Activated naive CD8-positive, alpha-beta T cell (primary cell): ENCODE measurements around the gene CLCN4.

Source experiments
- H3K27ac Mint-ChIP-seq: one replicate; pipeline ENCODE4 v1.8.0; 2021; ENCODE audit warnings: mixed read lengths
- H3K27me3 Mint-ChIP-seq: one replicate; pipeline ENCODE4 v1.8.0; 2021; ENCODE audit warnings: mixed read lengths
- H3K36me3 Mint-ChIP-seq: one replicate; pipeline ENCODE4 v1.8.0; 2021; ENCODE audit warnings: mixed read lengths
- H3K4me1 Mint-ChIP-seq: one replicate; pipeline ENCODE4 v1.8.0; 2021; ENCODE audit warnings: low read depth, mixed read lengths
- H3K4me3 Mint-ChIP-seq: one replicate; pipeline ENCODE4 v1.8.0; 2021; ENCODE audit warnings: mild to moderate bottlenecking, mixed read lengths
- H3K9me3 Mint-ChIP-seq: one replicate; pipeline ENCODE4 v1.8.0; 2021; ENCODE audit warnings: low read depth, mixed read lengths

Gene CLCN4

DNA sequence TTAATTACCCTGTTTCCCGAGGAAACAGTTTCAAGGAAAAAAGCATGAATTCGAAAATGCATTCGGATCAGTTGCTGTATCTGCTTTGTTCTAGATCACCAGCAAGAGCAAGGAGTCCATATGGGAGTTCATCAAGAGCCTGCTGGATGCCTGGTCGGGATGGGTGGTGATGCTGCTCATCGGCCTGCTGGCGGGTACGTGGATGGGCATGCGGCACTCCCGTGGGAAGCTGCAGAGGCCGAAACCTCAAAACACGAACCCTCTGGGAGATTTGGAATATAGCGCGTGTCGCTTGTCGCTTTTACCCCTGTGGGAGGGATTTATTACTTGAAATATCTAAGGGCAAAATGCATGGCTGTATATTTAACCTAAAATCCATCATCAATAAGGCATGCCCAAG, 30.6 kb downstream of the CLCN4 start:
- H3K27ac Mint-ChIP-seq = no peak overlapping the region
- no peak overlapping the region for H3K4me3 Mint-ChIP-seq
- no peaks in the 10 kb centered on the region for H3K4me1 Mint-ChIP-seq
- no peaks in the 10 kb centered on the region for H3K36me3 Mint-ChIP-seq
- H3K9me3 Mint-ChIP-seq = no peaks in the 10 kb centered on the region
- H3K27me3 Mint-ChIP-seq = peaks cover 2% of the 10 kb centered on the region

DNA sequence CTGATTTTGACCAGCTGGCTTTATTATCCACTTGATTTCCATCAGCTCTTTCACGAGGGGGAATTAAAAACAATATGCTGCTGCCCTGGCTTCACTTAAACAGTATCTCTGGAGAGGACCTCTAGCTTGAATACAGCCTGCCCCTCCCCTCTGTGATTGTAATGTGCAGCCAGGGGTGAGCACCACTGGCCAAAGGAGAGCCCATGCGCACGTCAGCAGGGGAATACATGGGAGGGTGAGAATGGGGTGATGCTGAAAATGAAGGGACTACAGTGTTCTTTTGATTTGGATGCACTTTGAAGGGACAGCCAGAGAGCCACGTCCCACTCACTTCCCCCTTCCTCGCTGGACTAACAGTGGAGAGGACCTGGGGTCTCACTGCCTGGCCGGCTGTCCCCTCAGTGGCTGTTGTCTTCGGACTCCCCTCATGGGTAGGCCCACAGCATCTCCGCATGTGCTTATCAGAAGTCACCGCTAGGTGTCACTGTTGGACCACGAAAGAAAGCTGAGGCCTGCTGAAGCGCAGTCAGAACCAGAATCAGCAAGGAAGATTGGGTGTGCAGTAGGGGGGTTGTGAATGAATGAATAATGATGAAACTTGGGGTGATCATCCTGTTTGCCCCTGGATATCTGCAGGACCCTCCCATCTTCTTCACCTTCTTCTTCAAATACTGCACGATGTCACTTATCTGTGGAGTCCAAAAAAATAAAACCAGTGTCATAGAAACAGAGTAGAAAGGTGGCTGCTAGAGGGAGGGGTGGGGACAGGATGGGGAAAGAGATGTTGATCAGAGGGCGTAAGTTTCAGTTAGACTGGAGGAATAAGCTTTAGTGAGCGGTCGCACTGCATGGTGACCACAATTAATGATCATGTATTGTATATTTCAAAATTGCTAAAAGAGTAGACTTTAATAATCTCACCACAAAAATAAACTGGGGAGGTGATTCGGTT, 32.8 kb downstream of the CLCN4 start:
- Mint-ChIP-seq H3K27ac (no peak overlapping the region), H3K4me3 (no peak overlapping the region), H3K9me3 (no peaks in the 10 kb centered on the region), H3K27me3 (no peaks in the 10 kb centered on the region), H3K4me1 (no peaks in the 10 kb centered on the region), H3K36me3 (no peaks in the 10 kb centered on the region)

DNA sequence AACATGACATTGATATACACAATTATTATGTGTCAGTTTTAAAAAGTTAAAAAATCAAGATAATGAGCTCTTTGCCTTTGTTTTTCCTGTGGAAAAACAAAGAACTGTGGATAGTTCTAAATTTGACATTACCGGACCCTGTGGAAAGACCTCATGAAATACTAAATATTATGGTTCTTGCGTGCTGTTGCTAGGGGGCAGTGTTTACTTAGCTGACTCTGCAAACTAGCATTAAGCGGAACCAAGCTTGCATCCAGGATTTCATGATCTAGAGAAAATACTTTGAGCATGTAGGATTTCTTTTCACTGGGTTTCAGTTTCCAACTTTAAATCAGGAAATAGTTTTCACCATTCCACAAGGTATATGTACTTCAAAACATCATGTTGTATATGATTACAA, 33.6 kb downstream of the CLCN4 start:
- Mint-ChIP-seq H3K27ac (no peak overlapping the region), H3K9me3 (no peaks in the 10 kb centered on the region), H3K4me1 (no peaks in the 10 kb centered on the region), H3K4me3 (no peak overlapping the region), H3K36me3 (no peaks in the 10 kb centered on the region), H3K27me3 (no peaks in the 10 kb centered on the region)

DNA sequence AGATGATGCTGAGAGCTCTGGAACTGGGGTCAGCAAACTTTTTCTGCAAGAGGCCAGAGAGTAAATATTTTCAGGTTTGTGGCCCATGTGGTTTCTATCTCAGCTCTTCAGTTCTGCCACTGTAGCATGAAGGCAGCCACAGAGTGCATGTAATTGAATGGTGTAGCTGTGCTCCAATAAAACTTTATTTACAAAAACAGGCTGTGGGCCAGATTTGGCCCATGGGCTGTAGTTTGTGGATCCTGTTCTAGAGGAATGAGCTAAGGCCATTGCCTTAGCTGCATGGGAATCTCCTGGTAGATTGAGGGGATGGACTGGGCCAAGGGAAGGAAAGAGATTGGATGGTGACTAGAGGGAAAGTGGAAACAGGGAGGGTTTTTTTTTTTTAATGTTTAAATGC, 36.8 kb downstream of the CLCN4 start:
- no peaks in the 10 kb centered on the region for H3K4me1 Mint-ChIP-seq
- no peaks in the 10 kb centered on the region for H3K36me3 Mint-ChIP-seq
- no peak overlapping the region for H3K27ac Mint-ChIP-seq
- no peaks in the 10 kb centered on the region for H3K9me3 Mint-ChIP-seq
- H3K4me3 Mint-ChIP-seq = no peak overlapping the region
- no peaks in the 10 kb centered on the region for H3K27me3 Mint-ChIP-seq

DNA sequence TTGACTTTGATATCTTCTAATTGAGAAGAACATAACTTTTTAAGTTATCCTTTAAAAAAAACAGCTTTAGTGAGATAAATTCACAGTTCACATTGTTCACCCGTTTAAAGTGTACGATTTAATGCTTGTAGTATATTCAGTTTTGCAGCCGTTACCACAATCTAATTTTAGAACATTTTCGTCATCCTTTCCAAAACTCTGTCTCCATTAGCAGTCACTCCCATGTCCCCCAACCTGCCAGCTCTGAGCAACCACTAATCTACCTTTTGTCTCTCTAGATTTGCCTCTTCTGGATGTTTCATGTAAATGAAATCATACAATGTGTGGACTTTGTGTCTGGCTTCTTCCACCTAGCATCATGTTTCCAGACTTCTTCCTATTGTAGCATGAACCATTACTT, 38.6 kb downstream of the CLCN4 start:
- Mint-ChIP-seq H3K36me3 (no peaks in the 10 kb centered on the region), H3K27ac (no peak overlapping the region), H3K9me3 (no peaks in the 10 kb centered on the region), H3K27me3 (no peaks in the 10 kb centered on the region), H3K4me3 (no peak overlapping the region), H3K4me1 (peaks cover 3% of the 10 kb centered on the region)

DNA sequence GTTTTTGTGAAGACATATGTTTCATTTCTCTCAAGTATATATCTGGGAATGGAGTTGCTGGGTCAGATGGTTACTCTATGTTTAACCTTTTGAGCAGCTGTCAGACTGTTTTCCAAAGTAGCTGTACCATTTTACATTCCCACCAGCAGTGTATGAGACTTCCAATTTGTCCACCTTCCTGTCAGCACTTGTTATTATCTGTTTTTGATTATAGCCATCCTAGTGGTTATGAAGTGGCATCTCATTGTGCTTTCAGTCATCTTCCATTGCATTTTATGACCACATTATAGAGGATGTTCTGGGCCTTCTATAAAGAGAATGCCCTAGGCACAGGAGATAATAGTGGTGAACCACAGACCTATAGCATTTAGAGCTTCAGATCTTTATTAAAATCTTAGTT, 39.2 kb downstream of the CLCN4 start:
- Mint-ChIP-seq H3K4me1 (peaks cover 3% of the 10 kb centered on the region), H3K36me3 (no peaks in the 10 kb centered on the region), H3K27ac (no peak overlapping the region), H3K4me3 (no peak overlapping the region), H3K27me3 (peaks cover 2% of the 10 kb centered on the region), H3K9me3 (no peaks in the 10 kb centered on the region)

DNA sequence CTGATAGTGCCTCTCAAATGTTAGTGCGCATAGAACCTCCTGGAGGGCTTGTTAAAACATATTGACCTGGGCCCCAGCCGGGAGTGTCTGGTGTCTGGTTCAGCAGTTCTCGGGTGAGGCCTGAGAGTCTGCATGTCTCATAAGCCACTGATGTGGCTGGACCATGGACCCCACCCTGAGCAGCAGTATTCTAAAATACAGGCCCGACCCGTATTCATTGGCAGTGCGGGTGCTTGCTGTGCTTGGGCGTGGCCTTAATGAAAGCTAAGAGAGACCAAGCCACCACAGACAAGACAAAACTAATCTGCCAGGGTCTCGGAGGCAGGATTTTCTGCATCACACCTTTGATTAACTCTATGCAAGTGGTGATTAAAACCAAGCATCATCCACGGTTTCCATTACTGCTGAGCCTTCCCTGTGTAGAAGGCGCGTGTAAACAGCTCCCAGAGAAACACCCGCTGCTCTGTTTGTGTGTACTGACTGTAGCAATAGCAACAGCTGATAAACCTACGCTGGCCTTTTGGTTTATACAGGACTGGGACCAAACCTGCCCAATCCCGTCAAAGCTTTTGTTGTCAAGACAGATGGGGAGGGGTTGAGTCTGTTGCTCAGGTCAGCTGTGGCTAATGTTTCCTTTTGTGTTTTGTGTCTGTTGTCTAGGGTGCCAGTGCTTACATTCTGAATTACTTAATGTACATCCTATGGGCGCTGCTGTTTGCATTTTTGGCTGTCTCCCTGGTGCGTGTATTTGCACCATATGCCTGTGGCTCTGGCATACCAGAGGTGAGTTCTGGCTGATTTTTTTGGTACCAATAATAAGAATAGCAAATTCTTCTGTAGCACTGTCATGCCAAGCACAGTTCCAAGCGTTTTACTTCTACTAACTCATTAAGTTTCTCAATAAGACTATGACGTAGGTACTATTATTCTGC, 40.8 kb downstream of the CLCN4 start:
- Mint-ChIP-seq H3K4me1 (peaks cover 3% of the 10 kb centered on the region), H3K4me3 (no peak overlapping the region), H3K9me3 (no peaks in the 10 kb centered on the region), H3K36me3 (no peaks in the 10 kb centered on the region), H3K27ac (no peak overlapping the region), H3K27me3 (peaks cover 3% of the 10 kb centered on the region)

DNA sequence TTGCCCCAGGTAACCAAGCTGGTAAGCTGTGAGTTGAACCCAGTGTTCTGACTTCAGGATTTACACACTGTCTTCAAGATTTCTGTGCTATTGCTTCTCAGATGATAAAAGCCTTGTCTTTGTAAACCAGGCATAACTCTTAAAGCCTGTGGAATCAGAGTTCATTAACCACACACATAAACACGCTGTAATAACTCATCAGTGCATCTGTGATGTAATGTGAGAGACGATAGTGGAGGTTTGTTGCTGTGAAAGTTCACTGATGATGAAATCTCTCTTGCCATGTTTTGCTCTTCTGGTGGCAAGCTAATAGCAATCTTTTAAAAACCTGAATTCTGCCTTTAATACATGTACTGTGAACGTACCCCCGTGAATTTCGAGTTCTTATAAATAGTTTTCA, 41.5 kb downstream of the CLCN4 start:
- H3K4me1 Mint-ChIP-seq = peaks cover 3% of the 10 kb centered on the region
- peaks cover 3% of the 10 kb centered on the region for H3K27me3 Mint-ChIP-seq
- no peak overlapping the region for H3K27ac Mint-ChIP-seq
- H3K9me3 Mint-ChIP-seq = no peaks in the 10 kb centered on the region
- no peak overlapping the region for H3K4me3 Mint-ChIP-seq
- no peaks in the 10 kb centered on the region for H3K36me3 Mint-ChIP-seq

DNA sequence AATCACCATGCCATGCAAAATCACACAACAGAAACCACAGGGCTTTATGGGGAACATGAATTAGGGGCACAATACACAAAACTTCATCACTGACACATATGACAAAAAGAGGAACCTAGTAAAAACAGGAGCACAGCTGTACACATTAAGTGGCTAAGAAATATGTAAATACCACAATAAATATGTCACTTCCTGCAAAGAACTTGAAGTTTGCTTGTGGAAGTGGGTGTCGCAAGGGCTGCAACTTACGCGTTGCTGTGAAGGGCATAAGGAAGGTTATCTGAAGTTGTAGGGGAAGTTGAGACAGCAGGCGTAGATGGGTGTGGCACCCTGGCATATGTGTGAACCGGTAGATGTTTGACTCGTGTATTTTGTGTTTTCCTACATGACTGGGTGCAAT, 42.4 kb downstream of the CLCN4 start:
- H3K27ac Mint-ChIP-seq = no peak overlapping the region
- no peaks in the 10 kb centered on the region for H3K9me3 Mint-ChIP-seq
- H3K27me3 Mint-ChIP-seq = peaks cover 3% of the 10 kb centered on the region
- H3K36me3 Mint-ChIP-seq = no peaks in the 10 kb centered on the region
- peaks cover 3% of the 10 kb centered on the region for H3K4me1 Mint-ChIP-seq
- no peak overlapping the region for H3K4me3 Mint-ChIP-seq

DNA sequence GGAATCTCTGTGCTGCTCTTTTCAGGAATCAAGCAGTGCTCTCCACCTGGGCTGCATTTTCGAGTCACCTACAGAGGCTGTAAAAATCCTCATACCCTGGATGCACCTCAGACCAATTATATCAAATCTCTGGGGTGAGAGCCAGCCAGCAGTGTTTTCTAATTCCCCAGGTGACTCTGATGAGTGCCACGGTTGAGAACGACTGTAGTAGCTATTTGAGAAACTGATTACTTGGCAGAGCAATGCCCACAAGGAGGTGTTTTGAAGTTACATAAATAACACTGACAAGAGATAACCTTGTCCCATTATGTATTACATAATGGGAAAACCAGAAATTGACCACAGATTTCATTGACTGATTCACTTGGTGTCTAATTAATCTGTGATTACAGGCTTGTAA, 46.8 kb downstream of the CLCN4 start:
- no peak overlapping the region for H3K4me3 Mint-ChIP-seq
- H3K4me1 Mint-ChIP-seq = peaks cover 3% of the 10 kb centered on the region
- no peaks in the 10 kb centered on the region for H3K36me3 Mint-ChIP-seq
- no peaks in the 10 kb centered on the region for H3K9me3 Mint-ChIP-seq
- peaks cover 3% of the 10 kb centered on the region for H3K27me3 Mint-ChIP-seq
- no peak overlapping the region for H3K27ac Mint-ChIP-seq

DNA sequence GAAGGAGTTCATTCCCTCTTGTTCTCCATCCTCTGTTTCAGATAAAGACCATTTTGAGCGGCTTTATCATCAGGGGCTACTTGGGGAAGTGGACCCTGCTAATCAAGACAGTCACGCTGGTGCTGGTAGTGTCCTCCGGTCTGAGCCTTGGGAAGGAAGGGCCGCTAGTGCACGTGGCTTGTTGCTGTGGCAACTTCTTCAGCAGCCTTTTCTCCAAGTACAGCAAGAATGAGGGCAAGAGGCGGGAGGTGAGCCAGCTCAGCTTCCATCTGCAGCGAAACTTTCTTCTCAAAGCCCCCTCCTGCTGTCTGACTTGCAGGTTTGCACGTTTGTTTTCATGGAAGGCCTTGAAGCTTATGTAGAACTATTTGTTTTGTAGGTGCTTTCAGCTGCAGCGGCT, 49.5 kb downstream of the CLCN4 start:
- Mint-ChIP-seq H3K4me1 (no peaks in the 10 kb centered on the region), H3K36me3 (no peaks in the 10 kb centered on the region), H3K9me3 (no peaks in the 10 kb centered on the region), H3K27ac (no peak overlapping the region), H3K27me3 (no peaks in the 10 kb centered on the region), H3K4me3 (no peak overlapping the region)

DNA sequence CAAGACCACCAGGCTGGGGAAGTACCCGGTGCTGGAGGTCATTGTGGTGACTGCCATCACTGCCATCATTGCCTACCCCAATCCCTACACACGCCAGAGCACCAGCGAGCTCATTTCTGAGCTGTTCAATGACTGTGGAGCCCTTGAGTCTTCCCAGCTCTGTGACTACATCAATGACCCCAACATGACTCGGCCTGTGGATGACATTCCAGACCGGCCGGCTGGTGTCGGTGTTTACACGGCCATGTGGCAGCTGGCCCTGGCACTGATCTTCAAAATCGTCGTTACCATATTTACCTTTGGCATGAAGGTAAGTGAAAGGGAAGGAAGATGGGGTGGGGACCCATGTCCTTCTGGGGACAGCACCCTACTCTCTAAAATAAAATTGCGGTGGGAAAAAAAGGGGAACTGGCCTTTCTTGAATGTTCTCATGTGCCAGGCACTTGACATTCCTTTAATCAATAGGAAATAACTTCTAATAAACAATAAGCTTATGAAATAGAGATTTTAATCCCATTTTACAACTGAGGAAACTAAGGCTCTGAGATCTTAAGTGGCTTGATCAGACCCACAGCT, 51.6 kb downstream of the CLCN4 start:
- Mint-ChIP-seq H3K4me1 (no peaks in the 10 kb centered on the region), H3K27me3 (no peaks in the 10 kb centered on the region), H3K27ac (no peak overlapping the region), H3K36me3 (no peaks in the 10 kb centered on the region), H3K9me3 (no peaks in the 10 kb centered on the region), H3K4me3 (no peak overlapping the region)

DNA sequence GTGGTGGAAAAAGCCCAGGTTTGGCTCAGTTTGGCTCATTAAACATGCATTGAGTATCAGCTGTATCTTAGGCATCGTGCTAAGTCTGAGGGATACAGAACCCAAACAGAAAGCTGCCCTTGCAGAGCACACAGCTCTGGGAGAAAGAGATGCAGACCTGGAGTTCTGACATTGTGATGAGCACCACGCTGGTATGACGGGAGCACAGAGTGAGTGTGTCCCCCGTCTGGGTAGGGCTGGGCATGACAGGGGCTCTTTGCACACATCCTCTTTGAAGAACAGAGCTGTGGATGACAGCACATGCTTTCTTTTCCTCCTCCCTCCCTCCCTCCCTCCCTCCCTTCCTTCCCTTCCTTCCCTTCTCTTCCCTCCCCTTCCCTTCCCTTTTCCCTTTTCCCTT, 52.2 kb downstream of the CLCN4 start:
- Mint-ChIP-seq H3K4me3 (no peak overlapping the region), H3K36me3 (no peaks in the 10 kb centered on the region), H3K27ac (no peak overlapping the region), H3K4me1 (no peaks in the 10 kb centered on the region), H3K27me3 (no peaks in the 10 kb centered on the region), H3K9me3 (no peaks in the 10 kb centered on the region)

DNA sequence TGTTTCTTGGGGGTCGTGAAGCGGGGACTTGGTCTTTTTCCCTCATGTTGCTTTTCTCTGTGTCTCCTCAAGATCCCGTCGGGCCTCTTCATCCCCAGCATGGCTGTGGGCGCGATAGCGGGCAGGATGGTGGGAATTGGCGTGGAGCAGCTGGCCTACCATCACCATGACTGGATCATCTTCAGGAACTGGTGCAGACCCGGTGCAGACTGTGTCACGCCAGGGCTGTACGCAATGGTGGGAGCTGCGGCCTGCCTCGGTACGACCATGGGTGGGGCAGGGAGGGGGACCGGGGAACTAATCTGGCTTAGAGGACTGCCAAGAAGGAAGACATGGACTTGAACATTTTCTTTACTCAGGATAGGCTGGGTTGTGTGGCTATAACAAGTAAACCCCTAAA, 55.6 kb downstream of the CLCN4 start:
- H3K27me3 Mint-ChIP-seq = no peaks in the 10 kb centered on the region
- no peaks in the 10 kb centered on the region for H3K36me3 Mint-ChIP-seq
- H3K9me3 Mint-ChIP-seq = no peaks in the 10 kb centered on the region
- no peak overlapping the region for H3K27ac Mint-ChIP-seq
- no peak overlapping the region for H3K4me3 Mint-ChIP-seq
- H3K4me1 Mint-ChIP-seq = no peaks in the 10 kb centered on the region

DNA sequence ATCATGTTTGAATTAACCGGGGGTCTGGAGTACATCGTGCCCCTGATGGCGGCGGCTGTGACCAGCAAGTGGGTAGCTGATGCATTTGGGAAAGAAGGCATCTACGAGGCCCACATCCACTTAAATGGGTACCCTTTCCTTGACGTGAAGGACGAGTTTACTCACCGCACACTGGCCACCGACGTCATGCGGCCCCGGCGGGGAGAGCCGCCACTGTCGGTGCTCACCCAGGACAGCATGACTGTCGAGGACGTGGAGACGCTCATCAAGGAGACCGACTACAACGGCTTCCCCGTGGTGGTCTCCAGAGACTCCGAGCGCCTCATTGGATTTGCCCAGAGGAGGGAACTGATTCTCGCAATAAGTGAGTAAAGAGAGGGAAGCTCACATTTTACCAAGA, 56.9 kb downstream of the CLCN4 start:
- no peak overlapping the region for H3K27ac Mint-ChIP-seq
- no peak overlapping the region for H3K4me3 Mint-ChIP-seq
- H3K36me3 Mint-ChIP-seq = no peaks in the 10 kb centered on the region
- H3K9me3 Mint-ChIP-seq = no peaks in the 10 kb centered on the region
- H3K27me3 Mint-ChIP-seq = no peaks in the 10 kb centered on the region
- H3K4me1 Mint-ChIP-seq = no peaks in the 10 kb centered on the region
